ENCODE results near the gene CALHM3.
A peak's percentile ranks its signal among the peaks of the same experiment; 100 is the strongest.

Gene CALHM3

DNA sequence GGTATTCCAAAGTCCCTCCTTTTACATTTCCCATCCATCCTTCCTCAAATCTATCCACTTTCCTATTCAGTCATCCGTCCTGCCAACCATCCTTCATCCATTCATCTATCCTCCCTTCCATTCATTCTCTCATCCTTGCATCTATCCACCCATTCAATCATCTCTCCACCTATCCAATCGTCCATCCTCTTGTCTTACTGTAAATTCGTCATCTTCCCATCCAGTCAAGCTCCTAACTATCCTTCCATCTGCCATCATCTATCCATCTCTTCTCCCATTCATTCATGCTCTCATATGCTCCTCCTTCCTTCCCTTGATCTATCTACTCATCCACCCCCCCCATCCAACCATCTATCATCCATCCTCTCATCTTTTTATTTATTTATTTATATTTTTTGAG, 5.0 kb downstream of the CALHM3 start:
- no peak for DNase-seq

DNA sequence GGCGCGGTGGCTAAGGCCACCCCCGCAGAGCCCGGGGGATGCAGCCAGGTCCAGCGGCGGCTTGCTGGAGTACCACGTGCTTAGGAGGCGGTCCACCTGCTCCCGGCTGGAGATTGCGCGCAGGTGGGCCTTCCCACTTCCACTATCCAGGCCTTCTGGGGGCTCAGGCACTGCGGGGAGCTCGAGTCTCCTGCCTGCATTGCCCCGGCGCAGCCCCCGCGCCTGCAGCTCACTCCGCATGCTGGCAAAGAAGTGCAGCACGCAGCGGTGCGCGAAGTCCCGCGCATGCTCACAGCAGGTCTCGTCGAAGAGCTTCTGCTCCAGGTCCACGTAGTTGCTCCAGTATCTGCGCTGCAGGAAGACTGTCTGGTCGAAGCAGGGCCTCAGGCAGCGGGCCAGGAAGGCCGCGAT, 5.8 kb downstream of the CALHM3 start:
- DNase-seq, result no peak

DNA sequence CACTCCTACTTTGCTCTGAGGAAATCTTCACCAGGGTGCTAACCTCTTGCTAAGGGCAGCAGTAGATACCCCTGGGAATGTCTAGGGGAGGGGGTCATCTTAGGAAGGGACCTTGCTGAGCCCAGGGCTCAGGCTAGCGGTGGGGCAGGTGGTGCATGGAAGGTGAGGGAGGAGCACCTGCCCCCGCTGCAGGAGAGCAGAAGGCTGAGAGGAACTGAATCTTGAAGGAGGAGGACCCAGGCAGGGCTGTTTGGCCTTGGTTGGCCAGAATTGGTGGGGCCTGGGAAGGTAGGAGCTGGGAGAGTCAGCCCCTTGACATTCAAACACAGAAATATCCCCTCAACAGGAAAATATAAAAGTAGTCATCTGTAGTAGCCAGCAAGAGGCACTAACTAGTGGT, 7.0 kb downstream of the CALHM3 start:
- DNase-seq, result no peak

DNA sequence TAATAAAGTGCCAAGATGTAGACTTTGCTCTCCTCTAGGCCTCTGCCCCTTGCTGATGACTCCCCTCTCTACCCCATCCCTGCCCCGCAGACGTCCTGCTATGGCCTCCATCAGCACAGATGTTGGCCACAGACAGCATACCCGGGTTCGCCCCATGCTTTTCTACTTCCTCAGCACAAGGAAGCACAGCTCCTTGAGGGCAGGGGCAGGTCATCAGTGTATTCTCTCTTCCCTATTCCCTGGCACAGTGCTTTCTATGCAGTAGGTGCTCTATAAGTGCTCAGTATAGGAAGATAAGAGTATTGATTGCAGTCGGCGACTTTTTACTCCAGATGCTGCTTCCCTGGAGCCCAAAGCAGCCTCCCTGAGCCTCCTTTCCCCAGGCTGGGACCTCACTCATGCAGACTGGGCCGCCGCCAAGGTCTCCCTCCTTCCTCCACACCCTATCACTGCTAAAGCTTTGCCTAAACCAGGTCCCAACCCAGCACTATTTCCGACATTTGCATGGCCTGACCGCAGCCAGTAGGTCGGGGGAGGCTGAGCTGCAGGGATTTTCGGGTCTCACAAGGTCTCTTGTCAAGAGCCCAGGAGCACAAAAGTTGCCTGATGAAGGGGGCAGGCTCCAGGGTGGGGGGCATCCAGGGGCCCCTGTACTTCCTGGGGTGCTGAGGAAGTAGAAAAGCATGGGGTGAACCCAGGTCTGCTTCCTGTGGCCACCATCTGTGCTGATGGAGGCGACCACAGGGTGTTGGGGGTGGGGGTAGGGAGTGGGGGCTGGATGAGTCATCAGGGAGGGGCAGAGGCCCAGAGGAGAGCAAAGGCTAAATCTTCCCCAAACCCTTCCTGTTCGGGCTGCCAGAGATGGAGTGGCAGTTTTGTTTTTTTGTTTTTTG, 8.0 kb downstream of the CALHM3 start:
- DNase-seq, result peak; percentile 68

DNA sequence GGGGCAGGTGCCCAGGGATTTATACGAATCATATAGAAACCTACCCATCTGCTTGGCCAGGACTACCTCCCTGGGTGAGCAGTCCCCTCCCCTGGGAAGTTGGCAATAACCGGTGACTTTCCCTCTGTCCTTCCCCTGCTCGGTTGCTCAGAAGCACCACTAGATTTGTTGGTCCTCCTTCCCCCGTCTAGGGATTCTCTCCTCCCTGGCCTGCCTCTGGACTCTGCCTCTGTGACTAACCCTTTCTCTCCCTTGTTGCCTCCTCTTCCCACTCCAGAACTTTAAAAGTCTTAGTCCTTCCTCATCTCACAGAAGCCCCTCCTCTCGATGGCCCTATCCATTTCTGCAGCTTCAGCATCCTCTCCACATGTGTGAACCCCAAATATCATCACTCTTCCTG, 9.8 kb downstream of the CALHM3 start:
- DNase-seq, result no peak

DNA sequence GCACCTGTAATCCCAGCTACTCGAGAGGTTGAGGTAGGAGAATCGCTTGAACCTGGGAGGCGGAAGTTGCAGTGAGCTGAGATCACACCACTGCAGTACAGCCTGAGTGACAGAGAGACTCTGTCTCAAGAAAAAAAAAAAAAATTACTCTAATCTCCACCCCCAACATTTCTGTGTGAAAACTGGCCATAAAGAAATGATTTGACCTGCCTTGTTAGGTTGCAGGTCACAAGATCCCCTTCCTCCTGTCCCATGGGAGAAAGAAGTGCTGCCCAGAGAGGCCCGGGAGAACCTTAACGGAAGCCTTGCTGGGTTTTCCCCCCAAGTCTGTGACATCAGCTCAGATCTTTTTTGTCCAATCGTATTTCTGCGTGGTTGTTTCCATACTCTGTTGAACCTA, 11.6 kb downstream of the CALHM3 start:
- DNase-seq, result no peak

DNA sequence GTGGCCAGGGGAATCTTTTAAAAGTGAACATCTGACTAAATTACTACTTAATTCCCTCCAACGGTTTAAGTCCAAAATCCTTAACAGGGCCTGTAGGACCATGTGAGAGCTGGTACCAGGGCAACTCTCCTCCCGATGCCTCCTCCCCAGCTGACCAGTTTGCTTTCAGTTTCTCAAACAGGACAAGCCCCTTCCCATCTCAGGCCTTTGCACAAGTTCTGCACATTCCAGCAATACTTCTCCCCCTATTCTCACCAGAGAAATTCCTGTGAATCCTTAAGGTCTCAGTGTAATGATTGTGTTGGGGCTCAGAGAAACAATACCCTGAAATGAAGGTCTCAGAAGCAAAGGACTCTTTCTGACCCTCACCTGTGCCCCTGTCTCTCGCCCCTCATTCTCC, 12.3 kb downstream of the CALHM3 start:
- DNase-seq, result no peak

DNA sequence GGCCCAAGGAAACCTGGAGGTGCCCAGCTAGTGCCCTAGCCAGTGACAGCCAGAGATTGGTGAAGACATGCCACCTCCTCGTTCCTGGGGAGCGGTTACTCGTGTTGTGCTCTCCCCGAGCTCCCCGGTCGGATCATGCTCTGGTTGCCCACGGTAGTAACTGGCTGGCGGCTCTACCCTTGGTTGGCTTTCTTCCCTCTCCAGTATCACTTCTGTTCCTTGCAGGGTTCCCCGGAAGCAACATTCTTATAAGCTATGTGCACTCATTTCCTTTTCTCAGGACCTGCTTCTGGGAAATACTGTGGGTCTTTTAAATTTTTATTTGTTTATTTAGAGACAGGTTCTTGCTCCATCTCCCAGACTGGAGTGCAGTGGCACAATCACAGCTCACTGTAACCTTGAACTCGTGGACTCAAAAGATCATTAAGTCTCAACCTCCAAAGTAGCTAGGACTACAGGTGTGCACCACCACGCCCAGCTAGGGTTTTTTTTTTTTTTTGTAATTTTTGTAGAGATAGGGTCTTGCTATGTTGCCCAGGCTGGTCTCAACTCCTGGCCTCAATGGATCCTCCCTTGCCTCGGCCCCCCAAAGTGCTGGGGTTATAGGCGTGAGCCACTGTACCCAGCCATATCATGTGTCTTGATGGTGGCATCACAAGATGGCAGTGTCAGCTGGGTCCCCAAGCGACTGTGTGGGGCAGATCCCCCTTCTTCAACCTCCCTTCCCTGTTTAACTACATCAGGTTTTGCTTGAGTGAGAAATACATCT, 13.4 kb downstream of the CALHM3 start:
- no peak for DNase-seq

DNA sequence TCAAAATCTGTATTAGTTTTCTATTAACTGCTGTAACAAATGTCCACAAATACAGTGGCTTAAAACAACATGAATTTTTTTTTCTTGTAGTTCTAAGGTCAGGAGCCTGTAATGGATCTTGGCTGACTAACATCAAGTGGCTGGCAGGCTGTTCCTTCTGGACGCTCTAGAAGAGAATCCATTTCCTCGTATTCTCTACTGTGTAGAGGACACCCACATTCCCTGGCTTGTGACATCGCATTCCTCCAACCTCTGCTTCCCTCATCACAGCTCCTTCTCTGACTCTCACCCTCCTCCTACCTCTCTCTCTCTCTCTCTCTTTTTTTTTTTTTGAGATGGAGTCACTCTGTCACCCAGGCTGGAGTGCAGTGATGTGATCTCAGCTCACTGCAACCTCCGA, 15.5 kb downstream of the CALHM3 start:
- no peak for DNase-seq

DNA sequence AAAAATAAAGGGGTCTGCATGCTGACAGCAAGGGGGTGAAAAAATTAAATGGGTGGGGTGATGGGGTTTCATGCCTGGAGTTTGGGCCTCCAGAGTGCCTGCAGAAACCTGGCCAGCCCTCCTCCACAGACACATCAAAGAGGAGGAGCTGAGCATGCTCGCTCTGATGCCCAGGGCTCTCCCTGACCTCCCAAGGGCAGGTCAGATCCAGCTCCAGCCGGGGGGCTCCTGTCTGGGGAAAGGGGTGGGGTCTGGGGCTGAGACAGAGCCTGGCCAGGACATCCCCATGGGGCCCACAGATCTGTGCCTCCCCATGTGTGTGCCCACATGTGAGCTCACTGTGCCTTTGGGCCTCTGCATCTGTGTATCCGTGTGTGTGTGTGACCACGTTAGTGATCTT, 19.4 kb downstream of the CALHM3 start:
- DNase-seq, result no peak

DNA sequence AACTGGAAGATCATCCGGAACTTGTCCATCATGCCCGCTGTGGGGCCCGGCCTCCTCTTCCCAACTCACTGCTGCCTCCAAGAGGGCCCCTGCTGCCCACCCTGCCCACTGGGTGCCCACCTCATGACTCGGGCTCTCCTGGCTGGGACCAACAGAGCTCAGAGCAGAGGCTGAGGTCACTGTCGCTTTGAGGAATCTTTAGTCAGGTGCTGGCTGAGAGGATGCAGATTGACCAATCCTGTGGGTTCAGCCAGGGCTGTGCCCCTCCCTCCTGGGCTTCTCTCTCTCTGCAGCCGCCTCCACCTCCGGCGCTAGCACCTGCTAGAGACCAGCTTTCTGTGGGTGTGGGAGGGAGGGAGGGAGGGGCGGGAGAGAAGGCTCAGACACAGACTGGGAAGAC, 20.3 kb downstream of the CALHM3 start, which contains the start of gene CALHM1:
Gene CALHM1, minus strand, starts transcription at position 181 of the 400 bp plus-strand sequence. Its CDS starts 149 bp downstream, at position 32.
- peak; percentile 24 for DNase-seq

DNA sequence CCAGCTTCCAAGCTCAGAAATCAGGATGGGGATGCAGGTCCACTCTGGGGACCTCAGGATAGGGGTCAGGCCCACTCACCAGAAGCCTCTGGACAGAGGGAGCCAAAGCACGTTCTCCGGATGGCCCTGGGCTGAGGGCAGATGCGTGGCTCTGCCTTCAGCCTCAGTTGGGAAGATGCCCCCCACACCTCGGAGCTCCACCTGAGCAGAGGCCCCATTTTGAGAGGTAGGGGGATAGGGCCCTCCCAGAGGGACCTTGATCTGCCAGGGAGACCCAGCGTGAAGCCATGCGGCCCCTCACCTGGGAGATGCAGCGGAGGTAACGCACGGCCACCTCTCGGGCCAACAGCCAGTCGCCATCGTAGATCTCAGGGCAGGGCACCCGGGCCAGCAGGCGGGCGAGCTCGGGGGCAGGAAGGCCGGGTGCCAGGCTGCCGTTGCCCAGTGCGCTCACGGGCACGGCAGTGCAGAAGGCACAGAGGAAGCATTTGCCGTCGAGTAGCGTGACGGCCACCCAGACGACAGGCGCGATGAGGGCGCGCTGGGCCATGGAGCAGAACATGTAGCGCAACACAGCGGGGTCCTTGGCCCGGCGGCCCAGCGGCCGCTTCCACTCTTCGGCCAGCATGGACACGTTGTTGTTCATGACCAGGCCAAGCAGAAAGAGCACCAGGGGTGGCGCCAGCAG, 21.0 kb downstream of the CALHM3 start:
- no peak for DNase-seq

DNA sequence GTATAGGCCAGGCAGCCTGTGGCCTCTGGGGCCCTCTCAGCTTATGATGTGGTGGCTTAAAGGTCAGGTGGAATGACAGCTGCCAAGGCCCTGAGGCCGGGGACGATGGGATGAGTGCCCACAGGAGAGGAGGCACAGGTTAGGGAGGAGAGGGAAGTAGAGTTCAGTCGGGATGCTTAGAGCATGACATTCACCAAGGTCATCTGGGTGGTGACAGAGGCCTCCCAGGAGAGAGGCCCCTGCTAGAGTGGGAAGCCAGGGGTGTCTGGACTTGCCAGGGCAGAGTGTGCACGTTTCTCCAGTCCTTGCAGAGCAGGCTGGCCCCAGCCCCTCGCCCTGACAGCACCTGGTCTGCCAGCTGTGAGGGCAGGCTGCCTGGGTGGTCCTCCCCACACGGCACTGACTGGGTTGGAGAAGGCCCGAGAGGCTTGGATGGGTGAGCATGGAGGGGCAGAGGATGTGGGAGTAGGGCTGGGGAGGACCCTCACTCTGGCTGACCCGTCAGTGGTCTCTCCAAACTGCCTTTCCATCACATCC, 21.8 kb downstream of the CALHM3 start:
- no peak for DNase-seq

DNA sequence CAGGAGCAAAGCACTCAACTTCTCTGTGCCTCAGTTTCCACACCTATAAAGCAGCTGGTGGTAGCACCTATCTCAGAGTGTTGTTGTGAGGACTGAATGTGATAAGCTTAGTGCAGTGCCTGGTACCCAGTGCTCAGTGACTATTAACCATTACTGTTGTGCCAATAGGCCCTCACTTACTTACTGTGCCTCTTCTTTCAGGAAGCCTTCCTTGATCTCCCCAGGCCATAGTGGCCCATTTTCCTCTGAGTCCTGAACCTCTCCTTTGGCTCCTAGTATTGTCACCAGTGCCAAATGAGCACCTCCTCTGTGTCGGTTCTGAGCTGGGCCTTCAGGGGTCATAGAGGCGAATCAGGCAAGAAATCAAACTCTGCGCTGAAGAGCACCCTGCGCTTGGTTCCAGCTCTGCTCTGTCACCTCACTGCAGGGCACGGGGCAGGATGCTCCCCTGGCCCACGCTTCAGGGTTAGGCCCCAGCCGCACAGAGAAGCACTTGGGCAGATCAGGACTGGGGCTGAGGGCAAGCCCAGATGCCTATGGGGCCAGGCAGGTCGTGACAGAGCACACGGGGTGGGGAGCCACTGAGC, 22.9 kb downstream of the CALHM3 start:
- no peak for DNase-seq

DNA sequence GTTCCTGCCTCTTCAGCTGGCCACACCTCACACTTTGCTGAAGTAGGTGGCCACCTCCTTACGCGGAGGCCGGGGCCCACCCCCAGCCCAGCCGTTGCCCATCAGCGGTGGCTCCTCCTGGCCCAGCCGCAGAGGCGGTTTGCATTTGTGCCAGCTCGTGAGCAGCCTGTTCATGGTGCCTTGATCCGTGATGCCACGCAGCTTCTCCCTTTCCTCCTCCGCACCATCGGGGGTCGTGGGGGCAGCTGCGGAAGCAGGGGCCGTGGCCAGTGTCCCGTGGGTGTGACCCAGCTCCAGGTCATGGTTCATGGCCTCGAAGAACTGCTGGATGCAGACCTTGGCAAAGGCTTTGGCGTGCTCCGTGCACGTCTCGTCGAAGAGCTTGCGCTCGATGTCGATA, 23.8 kb downstream of the CALHM3 start:
- DNase-seq, result no peak

DNA sequence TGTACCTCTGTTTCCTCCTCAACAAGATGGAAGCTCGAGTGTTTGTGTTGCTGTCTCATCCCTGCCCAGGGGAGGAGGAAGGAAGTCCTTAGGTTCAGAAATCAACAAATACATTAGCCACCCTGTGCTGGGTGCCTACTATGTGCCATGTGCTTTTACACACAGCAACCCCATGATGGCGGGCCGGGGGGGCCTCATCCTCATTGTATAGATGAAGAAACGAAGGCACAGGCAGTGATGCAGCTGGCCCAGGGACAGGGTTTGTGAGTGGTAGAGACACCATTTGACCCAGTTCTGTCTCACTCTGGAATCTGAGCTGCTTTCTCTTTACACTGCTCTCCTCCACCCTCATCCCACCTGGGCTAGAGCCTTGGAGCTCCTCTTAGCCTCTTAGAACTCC, 25.0 kb downstream of the CALHM3 start:
- no peak for DNase-seq

DNA sequence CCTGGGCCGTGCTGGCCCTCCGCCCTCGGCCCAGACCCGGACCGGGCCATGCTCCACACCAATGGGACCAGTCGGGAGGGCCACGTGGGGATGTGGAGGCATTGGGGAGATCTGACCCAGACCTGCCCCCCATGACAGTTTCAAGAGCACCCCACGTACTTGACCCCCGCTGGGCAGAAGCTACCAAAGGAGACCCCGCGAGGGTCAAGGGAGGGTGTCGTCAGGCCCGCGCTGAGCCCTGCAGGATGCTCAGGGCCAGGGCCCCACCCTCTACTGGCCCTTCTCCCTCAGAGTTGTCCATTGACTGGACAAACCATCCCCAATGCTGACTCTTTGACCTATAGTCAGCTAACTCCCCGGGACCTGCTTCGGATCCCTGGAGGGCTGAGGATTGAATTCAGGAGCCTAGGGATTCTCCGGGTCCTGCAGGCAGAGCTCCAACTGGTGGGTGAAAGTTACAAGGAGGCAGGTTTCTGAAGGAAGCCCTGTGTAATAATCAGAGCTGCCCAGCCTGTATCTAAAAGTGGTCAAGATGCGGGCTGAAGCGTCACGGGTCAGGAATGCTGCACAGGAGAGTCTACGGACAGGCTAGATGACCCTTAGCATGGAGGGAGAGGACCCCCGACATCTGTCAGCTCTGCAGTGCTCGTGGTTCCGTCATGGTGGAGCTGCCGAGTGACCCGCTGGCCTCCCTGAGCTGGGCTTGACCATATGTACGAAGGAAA, 26.4 kb downstream of the CALHM3 start:
- no peak for DNase-seq

DNA sequence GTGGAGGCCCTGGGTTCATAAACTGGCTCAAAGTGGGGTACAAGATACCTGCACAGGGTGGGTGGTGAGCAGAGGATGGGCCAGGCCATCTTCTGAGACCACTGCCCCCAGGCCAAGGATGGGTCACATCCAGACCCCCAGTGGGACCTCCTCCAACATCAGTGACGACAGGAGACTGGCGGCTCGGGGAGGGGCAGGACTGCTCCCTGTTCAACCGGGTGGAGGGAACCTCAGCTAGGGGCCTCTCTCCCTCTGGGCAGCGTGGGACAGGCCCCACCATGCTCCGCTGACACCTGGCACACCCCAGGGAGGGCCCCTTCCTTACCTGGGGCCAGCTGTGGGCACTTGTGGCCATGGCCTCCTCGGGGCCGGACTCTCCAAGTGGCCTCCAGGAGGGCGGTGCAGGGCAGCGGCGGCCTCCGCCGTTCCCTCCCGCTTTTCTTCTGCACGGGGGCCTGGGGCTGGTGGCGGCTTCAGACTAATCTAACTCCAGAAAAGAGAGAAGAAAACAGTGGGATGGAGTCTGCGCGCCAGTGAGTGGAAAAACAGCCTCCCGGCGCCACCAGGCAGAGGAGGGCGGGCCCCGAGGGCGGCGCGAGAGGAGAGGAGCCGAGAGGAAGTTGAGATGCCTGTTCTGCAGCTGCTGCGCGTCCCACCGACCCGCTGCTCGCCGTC, 27.1 kb downstream of the CALHM3 start, which contains the start of gene CALHM2:
Gene CALHM2, minus strand, starts transcription at position 540 of the 675 bp plus-strand sequence. CDS start 2,429 bp downstream, outside the sequence.
- DNase-seq, result peak; percentile 76

DNA sequence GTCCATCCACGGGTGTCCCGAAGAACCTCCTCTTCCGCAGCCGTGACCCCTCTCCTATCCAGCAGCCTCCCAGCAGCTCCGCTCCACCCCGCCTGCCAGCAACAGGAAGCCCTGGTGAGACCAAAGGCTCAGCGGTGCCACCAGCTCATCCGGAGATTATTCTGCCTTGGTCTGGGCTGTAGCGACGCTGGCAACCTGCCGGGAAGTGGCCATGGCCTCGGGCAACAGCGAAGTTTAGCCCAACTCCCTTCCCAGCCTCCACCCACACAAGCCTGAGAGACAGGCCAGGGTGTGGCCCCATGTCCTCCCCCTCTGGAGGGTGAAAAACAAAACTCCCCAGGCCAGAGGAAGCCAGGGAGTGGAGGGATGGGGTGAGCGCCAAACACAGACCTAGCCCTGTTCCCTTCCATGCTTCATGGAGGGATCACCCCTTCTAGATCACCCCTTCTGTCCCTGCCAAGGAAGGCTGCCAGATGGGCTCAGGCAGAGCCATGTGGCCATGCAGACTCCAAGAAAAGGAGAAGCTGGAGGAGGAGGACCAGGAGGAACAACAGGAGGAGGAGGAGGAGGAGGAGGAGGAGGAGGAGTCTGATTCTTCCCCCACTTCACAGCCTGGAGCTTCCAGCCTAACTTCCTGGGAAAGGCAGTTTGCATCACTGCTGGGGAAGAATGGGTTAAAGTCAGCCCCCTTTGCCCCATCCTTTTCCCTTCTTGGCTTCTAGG, 27.8 kb downstream of the CALHM3 start:
- peak; percentile 58 for DNase-seq

DNA sequence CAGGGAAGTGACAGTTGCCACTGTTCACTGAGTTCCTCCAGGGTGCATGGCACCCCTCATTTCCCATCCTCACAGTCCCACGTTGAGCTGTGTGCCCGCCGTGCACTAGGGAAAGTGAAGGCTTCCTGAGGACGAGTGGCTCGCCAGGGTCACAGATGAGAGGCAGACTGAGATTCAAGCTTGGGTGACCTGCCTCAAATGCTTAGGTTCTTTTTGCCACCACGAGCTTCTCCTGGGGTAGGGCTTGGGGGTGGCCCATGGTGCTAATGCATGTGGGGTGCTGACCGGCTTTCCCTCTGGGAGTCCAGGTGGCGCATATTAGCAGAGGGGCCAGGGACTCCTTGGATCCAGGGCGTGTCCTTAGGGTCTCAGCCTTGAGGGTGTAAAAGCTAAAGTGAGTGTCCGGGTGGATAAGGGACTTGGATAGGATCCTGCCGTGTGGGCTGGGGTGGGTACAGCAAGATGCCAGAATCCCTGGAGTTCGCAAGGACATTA, 28.8 kb downstream of the CALHM3 start:
- DNase-seq, result no peak

Measured in activated CD4-positive, alpha-beta T cell treated with anti-CD3 and anti-CD28 coated beads for 48 hours (primary cell).